Putamen (tissue), 1 donor: ENCODE results near the gene TNFSF8.
A peak's percentile ranks its signal among the peaks of the same experiment; 100 is the strongest.

ENCODE experiments used
- DNase-seq: peaks from one replicate; pipeline ENCODE4 v3.0.0-alpha.2; 2016; ENCODE audit warnings: low spot score

Gene TNFSF8

GRCh38 chr9:114930056-114930812 is at the start of gene TNFSF8:
TSS of gene TNFSF8 (minus strand) at chr9:114930591. CDS start at chr9:114930303, 288 bp downstream.
- DNase-seq: no peak

- no peak for DNase-seq
Observed at GRCh38 chr9:114973216-114973615, 42.8 kb upstream of the TNFSF8 start.

GRCh38 chr9:114972510-114973136 is 42.2 kb upstream of the TNFSF8 start:
- no peak for DNase-seq

- DNase-seq: no peak
Observed at GRCh38 chr9:114969269-114969668, 38.9 kb upstream of the TNFSF8 start.

- DNase-seq: no peak
Observed at GRCh38 chr9:114968671-114969070, 38.3 kb upstream of the TNFSF8 start.

GRCh38 chr9:114965564-114965963 is 35.2 kb upstream of the TNFSF8 start:
- DNase-seq: no peak

GRCh38 chr9:114962809-114963208 is 32.4 kb upstream of the TNFSF8 start:
- no peak for DNase-seq

- no peak for DNase-seq
Observed at GRCh38 chr9:114960276-114960675, 29.9 kb upstream of the TNFSF8 start.

- DNase-seq: no peak
Observed at GRCh38 chr9:114958844-114959235, 28.4 kb upstream of the TNFSF8 start.

- peak; percentile 29 for DNase-seq
Observed at GRCh38 chr9:114958021-114958843, 27.8 kb upstream of the TNFSF8 start.

- DNase-seq: no peak
Observed at GRCh38 chr9:114957558-114957957, 27.2 kb upstream of the TNFSF8 start.

- no peak for DNase-seq
Observed at GRCh38 chr9:114954956-114955582, 24.7 kb upstream of the TNFSF8 start.

GRCh38 chr9:114953959-114954358 is 23.6 kb upstream of the TNFSF8 start:
- DNase-seq: no peak

- DNase-seq: no peak
Observed at GRCh38 chr9:114953046-114953445, 22.7 kb upstream of the TNFSF8 start.

- DNase-seq: no peak
Observed at GRCh38 chr9:114950761-114951160, 20.4 kb upstream of the TNFSF8 start.

GRCh38 chr9:114947058-114947457 is 16.7 kb upstream of the TNFSF8 start:
- no peak for DNase-seq

GRCh38 chr9:114945616-114946412 is 15.4 kb upstream of the TNFSF8 start:
- DNase-seq: no peak

GRCh38 chr9:114941376-114941775 is 11.0 kb upstream of the TNFSF8 start:
- no peak for DNase-seq

- no peak for DNase-seq
Observed at GRCh38 chr9:114938687-114939575, 8.5 kb upstream of the TNFSF8 start.

- no peak for DNase-seq
Observed at GRCh38 chr9:114937516-114937915, 7.1 kb upstream of the TNFSF8 start.
